ENCODE data around the gene RPL10. TPM values are rescaled to one million over a fixed set of nuclear protein-coding genes. Genes with fewer than 3 reads are reported as not detected.

RPL10 gene
- total RNA-seq, 1 experiment from 2014 or later, result 3,490 TPM

DNA sequence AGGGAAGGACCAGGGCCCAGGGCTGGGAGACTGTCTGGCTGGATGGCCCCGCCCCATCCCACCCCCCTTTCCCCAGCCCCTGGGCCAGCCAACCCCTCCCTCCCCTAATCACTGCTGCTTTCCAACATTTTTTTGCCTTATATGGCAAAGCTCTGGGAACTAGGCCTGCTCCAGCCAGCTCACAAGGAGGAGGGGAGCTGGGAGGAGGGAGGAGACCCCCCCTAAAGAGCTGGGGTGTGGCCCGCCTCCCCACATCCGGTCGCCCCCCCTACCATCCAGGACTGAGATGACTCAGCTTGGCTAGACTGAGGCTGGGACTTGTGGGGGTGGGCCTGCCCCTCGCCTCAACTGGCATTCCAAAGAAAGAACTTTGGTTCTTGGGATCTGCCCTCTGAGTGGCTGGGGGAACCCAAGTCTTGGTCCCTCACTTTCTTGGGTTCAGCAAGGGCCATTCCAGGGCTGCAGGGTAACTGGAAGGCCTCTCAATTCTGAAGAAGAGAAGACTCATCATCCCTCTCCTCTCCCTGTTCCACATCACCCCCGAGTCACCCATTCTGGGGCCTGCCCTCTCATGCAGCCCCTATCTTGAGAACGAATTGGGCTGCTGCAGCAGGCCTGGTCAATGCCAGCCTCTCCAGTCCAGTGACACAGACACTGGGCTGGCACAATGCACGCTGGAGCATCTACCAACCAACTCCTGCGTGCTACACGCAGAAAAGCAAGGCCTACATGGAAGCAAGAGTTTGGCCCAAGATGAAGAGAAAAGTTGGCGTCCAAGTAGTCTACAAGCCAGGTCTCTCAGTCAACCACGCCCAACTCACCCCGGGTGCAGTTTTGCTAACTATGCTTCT, 28.5 kb upstream of the RPL10 start:
- H3K27ac Mint-ChIP-seq (ENCODE audit: low read depth, unreplicated experiment), result peak overlapping the region; percentile 94
- ChIA-PET POLR2A (interaction anchor here (0.9 to 2.8 kb wide), 6 partner anchors 10 to 174 kb away, joined by 3 to 15 read pairs (median 6); partner anchors contain the start of genes EMD, RPL10 and SLC10A3), CTCF (interaction anchor here (0.6 to 2.0 kb wide), 2 partner anchors 14 to 351 kb away, joined by 3 to 6 read pairs; no protein-coding TSS in a partner anchor)
- intact Hi-C loops (cut with micrococcal nuclease), result loop anchor here (1.0 kb wide), 1 partner anchor 9 kb away; no protein-coding TSS in a partner anchor
- peak; percentile 96 for DNase-seq (ENCODE audit: unreplicated experiment)
- peaks cover 8% of the 10 kb centered on the region for H3K4me1 Mint-ChIP-seq (ENCODE audit: insufficient read depth, unreplicated experiment)
- H3K4me3 Mint-ChIP-seq (ENCODE audit: unreplicated experiment), result peak overlapping the region; percentile 75
- no peaks in the 10 kb centered on the region for H3K9me3 Mint-ChIP-seq (ENCODE audit: unreplicated experiment)
- BruUV-seq (replicated peaks), result TSS peak; percentile 95
- peaks cover 33% of the 10 kb centered on the region for H3K36me3 Mint-ChIP-seq (ENCODE audit: insufficient read depth, unreplicated experiment)
- no peaks in the 10 kb centered on the region for H3K27me3 Mint-ChIP-seq (ENCODE audit: insufficient read depth, unreplicated experiment)
- TF ChIP-seq, protein P1, sequence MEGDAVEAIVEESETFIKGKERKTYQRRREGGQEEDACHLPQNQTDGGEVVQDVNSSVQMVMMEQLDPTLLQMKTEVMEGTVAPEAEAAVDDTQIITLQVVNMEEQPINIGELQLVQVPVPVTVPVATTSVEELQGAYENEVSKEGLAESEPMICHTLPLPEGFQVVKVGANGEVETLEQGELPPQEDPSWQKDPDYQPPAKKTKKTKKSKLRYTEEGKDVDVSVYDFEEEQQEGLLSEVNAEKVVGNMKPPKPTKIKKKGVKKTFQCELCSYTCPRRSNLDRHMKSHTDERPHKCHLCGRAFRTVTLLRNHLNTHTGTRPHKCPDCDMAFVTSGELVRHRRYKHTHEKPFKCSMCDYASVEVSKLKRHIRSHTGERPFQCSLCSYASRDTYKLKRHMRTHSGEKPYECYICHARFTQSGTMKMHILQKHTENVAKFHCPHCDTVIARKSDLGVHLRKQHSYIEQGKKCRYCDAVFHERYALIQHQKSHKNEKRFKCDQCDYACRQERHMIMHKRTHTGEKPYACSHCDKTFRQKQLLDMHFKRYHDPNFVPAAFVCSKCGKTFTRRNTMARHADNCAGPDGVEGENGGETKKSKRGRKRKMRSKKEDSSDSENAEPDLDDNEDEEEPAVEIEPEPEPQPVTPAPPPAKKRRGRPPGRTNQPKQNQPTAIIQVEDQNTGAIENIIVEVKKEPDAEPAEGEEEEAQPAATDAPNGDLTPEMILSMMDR (IDR thresholded peaks at IDR 0.05; ENCODE audit: unreplicated experiment), result no peak

DNA sequence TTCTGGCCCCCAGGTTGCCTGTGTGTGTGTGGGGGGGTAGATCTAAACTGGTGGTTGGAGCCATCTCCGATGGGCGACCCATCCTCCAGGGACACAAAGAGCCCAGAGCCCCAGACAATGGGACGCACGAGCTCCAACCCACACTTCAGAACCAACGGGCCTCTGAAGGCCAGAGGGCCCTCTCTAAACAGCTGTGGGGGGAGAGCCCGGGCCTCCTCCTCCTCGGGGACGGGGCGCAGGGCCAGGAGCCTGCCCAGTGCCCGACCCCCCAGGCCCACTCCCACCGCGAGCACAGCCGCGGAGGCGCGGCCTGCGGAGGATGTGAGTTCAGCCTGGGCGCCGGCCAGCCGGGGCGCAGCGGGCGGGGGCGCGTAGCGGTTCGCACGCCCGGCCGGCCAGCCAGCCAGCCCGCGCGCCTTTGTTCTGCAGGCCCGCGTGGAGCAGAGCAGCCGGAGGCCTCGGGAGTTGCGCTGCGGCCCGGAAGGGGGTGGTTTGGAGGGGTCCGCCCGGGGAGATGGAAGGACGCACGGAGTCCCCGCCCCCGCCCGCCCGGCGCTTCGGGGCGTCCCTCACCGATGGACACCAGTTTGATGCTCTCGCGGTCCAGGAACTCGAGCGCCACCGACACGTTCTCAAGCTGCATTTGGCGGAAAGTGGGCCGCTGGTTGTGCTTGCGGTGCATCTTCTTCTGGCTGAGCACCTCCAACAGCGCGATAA, 27.7 kb upstream of the RPL10 start:
- H3K27me3 Mint-ChIP-seq (ENCODE audit: insufficient read depth, unreplicated experiment), result no peaks in the 10 kb centered on the region
- BruUV-seq (replicated peaks), result TSS peak; percentile 52
- H3K9me3 Mint-ChIP-seq (ENCODE audit: unreplicated experiment), result no peaks in the 10 kb centered on the region
- intact Hi-C loops (cut with micrococcal nuclease), result no loop called here
- H3K27ac Mint-ChIP-seq (ENCODE audit: low read depth, unreplicated experiment), result peak overlapping the region; percentile 94
- TF ChIP-seq, protein P1 (IDR thresholded peaks at IDR 0.05; ENCODE audit: unreplicated experiment), result no peak
- H3K4me1 Mint-ChIP-seq (ENCODE audit: insufficient read depth, unreplicated experiment), result peaks cover 8% of the 10 kb centered on the region
- ChIA-PET POLR2A (interaction anchor here (0.6 to 2.8 kb wide), 13 partner anchors 9 to 349 kb away, joined by 3 to 15 read pairs (median 5); partner anchors contain the start of genes EMD, FAM3A, RPL10 and UBL4A), CTCF (no interaction called here)
- peak overlapping the region; percentile 75 for H3K4me3 Mint-ChIP-seq (ENCODE audit: unreplicated experiment)
- H3K36me3 Mint-ChIP-seq (ENCODE audit: insufficient read depth, unreplicated experiment), result peaks cover 33% of the 10 kb centered on the region
- no peak for DNase-seq (ENCODE audit: unreplicated experiment)

DNA sequence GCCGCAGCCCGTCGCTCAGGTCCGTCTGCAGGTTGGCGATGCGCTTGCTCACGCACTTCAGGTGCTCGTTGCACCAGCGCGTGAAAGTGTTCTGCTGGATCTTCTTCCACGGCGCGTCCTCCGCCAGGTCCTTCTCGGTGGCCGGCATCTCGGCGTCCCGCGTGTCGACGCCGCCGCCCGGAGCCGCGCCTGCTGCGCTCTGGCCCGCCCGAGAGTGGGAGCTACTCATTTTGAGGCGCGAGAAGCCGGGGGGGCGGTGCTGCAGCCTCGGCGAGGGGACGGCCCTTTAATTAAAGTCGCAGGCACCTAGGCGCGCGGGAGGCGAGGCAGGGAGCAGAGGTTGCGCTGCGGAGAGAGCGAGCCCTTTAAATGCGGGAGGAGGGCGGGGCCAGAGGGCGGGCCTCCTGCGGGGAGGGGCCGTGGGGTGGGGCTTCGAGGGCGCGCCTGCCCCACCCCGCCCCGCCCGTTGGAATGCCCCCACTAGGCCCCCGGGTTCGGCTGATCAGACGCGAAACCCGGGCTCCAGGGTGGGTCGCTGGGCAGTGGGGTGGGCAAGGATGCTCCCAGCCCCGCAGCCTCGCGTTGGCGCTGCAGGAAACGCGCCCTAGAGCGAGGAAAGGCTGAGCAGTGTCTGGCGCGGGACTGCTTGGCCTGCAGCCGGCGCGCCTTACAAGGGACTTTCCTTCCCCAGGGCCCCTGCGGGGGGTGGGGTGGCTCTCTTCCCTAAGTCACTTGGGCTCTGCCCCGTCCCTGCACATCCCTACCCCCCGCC, 27.0 kb upstream of the RPL10 start:
- H3K9me3 Mint-ChIP-seq (ENCODE audit: unreplicated experiment), result no peaks in the 10 kb centered on the region
- H3K4me1 Mint-ChIP-seq (ENCODE audit: insufficient read depth, unreplicated experiment), result peaks cover 8% of the 10 kb centered on the region
- H3K36me3 Mint-ChIP-seq (ENCODE audit: insufficient read depth, unreplicated experiment), result peaks cover 31% of the 10 kb centered on the region
- peak overlapping the region; percentile 75 for H3K4me3 Mint-ChIP-seq (ENCODE audit: unreplicated experiment)
- BruUV-seq (replicated peaks), result no TSS peak
- DNase-seq (ENCODE audit: unreplicated experiment), result peak; percentile 93
- intact Hi-C loops (cut with micrococcal nuclease), result no loop called here
- peak overlapping the region; percentile 54 for H3K27ac Mint-ChIP-seq (ENCODE audit: low read depth, unreplicated experiment)
- TF ChIP-seq, protein P1 (IDR thresholded peaks at IDR 0.05; ENCODE audit: unreplicated experiment), result no peak
- POLR2A ChIA-PET, result interaction anchor here (0.6 to 2.8 kb wide), 12 partner anchors 8 to 350 kb away, joined by 3 to 15 read pairs (median 4); partner anchors contain the start of genes EMD, FAM3A, RPL10 and UBL4A
- H3K27me3 Mint-ChIP-seq (ENCODE audit: insufficient read depth, unreplicated experiment), result no peaks in the 10 kb centered on the region
- CTCF ChIA-PET, result interaction anchor here (3.1 kb wide), 1 partner anchor 163 kb away, joined by 54 read pairs; no protein-coding TSS in a partner anchor

All from MCF 10A (cell line).